Liver (tissue), 3 donors: Measurements from ENCODE around the gene TBC1D14.

ENCODE experiments used
- ATF3 ChIP-seq: IDR thresholded peaks from 2 replicates; pipeline ENCODE4 v1.6.1; 2016; ENCODE audit warnings: antibody characterized with exemption
- CTCF ChIP-seq: fragments of 150-350 bp; IDR thresholded peaks from 2 replicates; pipeline ENCODE4 v1.5.1; 2017; ENCODE audit warnings: improper control_type of control experiment, low read depth, low read length; ENCODE audit not compliant: missing input control
- GABPA ChIP-seq, 2 donors: IDR thresholded peaks in 1 of 2; conservative IDR thresholded peaks in 1 of 2; 2 replicates each; pipeline ENCODE4 v1.6.1; 2016; ENCODE audit warnings: antibody characterized with exemption in 2 of 2, mild to moderate bottlenecking in 1 of 2, moderate library complexity in 1 of 2
- MAX ChIP-seq: IDR thresholded peaks from 2 replicates; pipeline ENCODE4 v1.6.1; 2016; ENCODE audit warnings: antibody characterized with exemption
- RAD21 ChIP-seq, 2 donors: IDR thresholded peaks; 2 replicates each; pipeline ENCODE4 v1.6.1; 2016; ENCODE audit warnings: antibody characterized with exemption in 2 of 2, mild to moderate bottlenecking in 2 of 2
- REST ChIP-seq: IDR thresholded peaks from 2 replicates; pipeline ENCODE4 v1.6.1; 2016; ENCODE audit warnings: antibody characterized with exemption, mild to moderate bottlenecking
- YY1 ChIP-seq: IDR thresholded peaks from 2 replicates; pipeline ENCODE4 v1.6.1; 2016; ENCODE audit warnings: antibody characterized with exemption, mild to moderate bottlenecking
- TF ChIP-seq, protein P1 (sequence below): IDR thresholded peaks from 2 replicates; pipeline ENCODE4 v1.6.1; 2016; ENCODE audit warnings: antibody characterized with exemption
- donor health status: healthy.
- donor health status: healthy.

DNA sequence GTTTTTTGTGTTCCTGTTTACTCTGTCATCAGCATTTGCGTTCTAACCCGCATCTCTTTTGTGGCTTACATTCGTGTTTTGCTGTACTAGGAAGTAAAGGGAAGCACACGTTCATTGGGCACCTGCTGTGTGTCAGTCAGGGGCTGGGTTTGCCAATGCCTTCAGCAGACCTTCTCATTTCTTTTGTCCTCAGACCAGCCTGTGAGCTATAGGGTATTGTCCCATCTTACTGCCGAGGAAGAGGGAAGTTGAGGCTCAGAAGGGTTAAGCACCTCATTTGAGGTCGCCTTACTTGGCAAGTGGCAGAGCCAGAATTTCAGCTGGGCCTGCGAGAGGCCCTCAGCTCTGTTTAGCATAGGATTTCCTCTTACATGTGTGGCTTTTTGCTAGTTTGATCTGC is 8.7 kb downstream of the TBC1D14 start:
- no peak for TF ChIP-seq CTCF
- TF ChIP-seq REST: no peak
- no peak for TF ChIP-seq ATF3
- no peak for TF ChIP-seq GABPA (IDR thresholded peaks at IDR 0.05 in 1 of 2, conservative IDR thresholded peaks at IDR 0.05 in 1 of 2)
- TF ChIP-seq MAX: no peak
- no peak for TF ChIP-seq RAD21 (IDR thresholded peaks at IDR 0.05)
- TF ChIP-seq YY1: no peak
- TF ChIP-seq, protein P1, sequence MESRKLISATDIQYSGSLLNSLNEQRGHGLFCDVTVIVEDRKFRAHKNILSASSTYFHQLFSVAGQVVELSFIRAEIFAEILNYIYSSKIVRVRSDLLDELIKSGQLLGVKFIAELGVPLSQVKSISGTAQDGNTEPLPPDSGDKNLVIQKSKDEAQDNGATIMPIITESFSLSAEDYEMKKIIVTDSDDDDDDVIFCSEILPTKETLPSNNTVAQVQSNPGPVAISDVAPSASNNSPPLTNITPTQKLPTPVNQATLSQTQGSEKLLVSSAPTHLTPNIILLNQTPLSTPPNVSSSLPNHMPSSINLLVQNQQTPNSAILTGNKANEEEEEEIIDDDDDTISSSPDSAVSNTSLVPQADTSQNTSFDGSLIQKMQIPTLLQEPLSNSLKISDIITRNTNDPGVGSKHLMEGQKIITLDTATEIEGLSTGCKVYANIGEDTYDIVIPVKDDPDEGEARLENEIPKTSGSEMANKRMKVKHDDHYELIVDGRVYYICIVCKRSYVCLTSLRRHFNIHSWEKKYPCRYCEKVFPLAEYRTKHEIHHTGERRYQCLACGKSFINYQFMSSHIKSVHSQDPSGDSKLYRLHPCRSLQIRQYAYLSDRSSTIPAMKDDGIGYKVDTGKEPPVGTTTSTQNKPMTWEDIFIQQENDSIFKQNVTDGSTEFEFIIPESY: no peak
